Neural cell (in vitro differentiated cells): ENCODE measurements around the gene CATSPERE. TPM values are rescaled to one million over a fixed set of nuclear protein-coding genes. Genes with fewer than 3 reads are reported as not detected.
"Not testable (repeated sequence)": the region's sequence is repeated elsewhere in the genome, so short reads cannot be mapped to it uniquely, and the experiment has no call there.

Experiments used
- H2AFZ ChIP-seq: fragments of 200-600, 300-800 bp; sonication (generic), shearing (Covaris generic); 2 replicates; pipeline ENCODE4 v1.6.0; 2014; ENCODE audit warnings: low read depth, mild to moderate bottlenecking, antibody characterized with exemption, low read length, moderate library complexity
- H3F3A ChIP-seq: fragments of 200-600 bp; shearing (Covaris generic); 2 replicates; pipeline ENCODE4 v1.6.1; 2016; ENCODE audit warnings: mild to moderate bottlenecking, moderate library complexity, mixed read lengths, antibody characterized with exemption, low read length; ENCODE audit not compliant: insufficient read depth, poor library complexity, severe bottlenecking
- H3K27ac ChIP-seq: fragments of 200-600, 300-800 bp; sonication (generic), shearing (Covaris generic); 2 replicates; pipeline ENCODE4 v1.5.1; 2014; ENCODE audit warnings: mild to moderate bottlenecking, low read length, moderate library complexity
- H3K27me3 ChIP-seq: fragments of 300-800, 200-600 bp; sonication (generic), shearing (Covaris generic); 2 replicates; pipeline ENCODE4 v1.6.0; 2014; ENCODE audit warnings: mild to moderate bottlenecking, low read depth, low read length, moderate library complexity; ENCODE audit not compliant: insufficient read depth
- H3K36me3 ChIP-seq: fragments of 300-800, 200-600 bp; sonication (generic), shearing (Covaris generic); 2 replicates; pipeline ENCODE4 v1.5.1; 2014; ENCODE audit warnings: mild to moderate bottlenecking, antibody characterized with exemption, low read length, moderate library complexity; ENCODE audit not compliant: insufficient read depth
- H3K4me2 ChIP-seq: fragments of 300-800, 200-600 bp; sonication (generic), shearing (Covaris generic); 2 replicates; pipeline ENCODE4 v1.6.0; 2014; ENCODE audit warnings: mild to moderate bottlenecking, low read length
- H3K4me3 ChIP-seq: fragments of 300-800, 200-600 bp; sonication (generic), shearing (Covaris generic); 2 replicates; pipeline ENCODE4 v1.5.1; 2014; ENCODE audit warnings: mild to moderate bottlenecking, low read length, moderate library complexity
- H3K79me2 ChIP-seq: fragments of 200-600 bp; shearing (Covaris generic); replicated peaks from 2 replicates; pipeline ENCODE4 v1.6.0; 2014; ENCODE audit warnings: mild to moderate bottlenecking, low read length, moderate library complexity; ENCODE audit not compliant: insufficient read depth
- H3K9ac ChIP-seq: fragments of 300-800, 200-600 bp; sonication (generic), shearing (Covaris generic); 2 replicates; pipeline ENCODE4 v1.6.1; 2016; ENCODE audit warnings: mild to moderate bottlenecking, low read length, mixed read lengths
- H3K9me2 ChIP-seq: fragments of 200-600 bp; shearing (Covaris generic); 2 replicates; pipeline ENCODE4 v1.6.1; 2016; ENCODE audit warnings: mild to moderate bottlenecking, low read length, mixed read lengths; ENCODE audit not compliant: insufficient read depth
- H3K9me3 ChIP-seq: fragments of 200-600, 300-800 bp; sonication (generic), shearing (Covaris generic); 2 replicates; pipeline ENCODE4 v1.6.1; 2016; ENCODE audit warnings: mild to moderate bottlenecking, mixed run types, low read length, moderate library complexity, mixed read lengths
- H4K20me1 ChIP-seq: fragments of 200-600 bp; shearing (Covaris generic); 2 replicates; pipeline ENCODE4 v1.6.1; 2016; ENCODE audit warnings: mild to moderate bottlenecking, mixed run types; ENCODE audit not compliant: insufficient read depth
- SMC3 ChIP-seq: fragments of 450-650 bp; conservative IDR thresholded peaks from 2 replicates; pipeline ENCODE4 v1.6.1; 2014; ENCODE audit warnings: antibody characterized with exemption, mild to moderate bottlenecking, moderate library complexity; ENCODE audit not compliant: poor library complexity
- polyA plus RNA-seq: library from polyadenylated mRNA; depleted of rRNA; stranded (reverse); fragments of >200 nt; gene quantifications from 2 replicates; pipeline ENCODE4 v1.2.3, GENCODE V29; 2014
- TF ChIP-seq, protein P1 (sequence below): IDR thresholded peaks from 2 replicates; pipeline ENCODE4 v1.6.1; 2012; ENCODE audit warnings: borderline replicate concordance
- TF ChIP-seq, protein P2 (sequence below): fragments of 450-650 bp; IDR thresholded peaks from 2 replicates; pipeline ENCODE4 v1.5.1; 2014; ENCODE audit warnings: antibody characterized with exemption, mild to moderate bottlenecking, moderate library complexity; ENCODE audit not compliant: poor library complexity, severe bottlenecking

Gene CATSPERE
- polyA plus RNA-seq, 1 donor from 2014 or later, result 5.6 TPM

DNA sequence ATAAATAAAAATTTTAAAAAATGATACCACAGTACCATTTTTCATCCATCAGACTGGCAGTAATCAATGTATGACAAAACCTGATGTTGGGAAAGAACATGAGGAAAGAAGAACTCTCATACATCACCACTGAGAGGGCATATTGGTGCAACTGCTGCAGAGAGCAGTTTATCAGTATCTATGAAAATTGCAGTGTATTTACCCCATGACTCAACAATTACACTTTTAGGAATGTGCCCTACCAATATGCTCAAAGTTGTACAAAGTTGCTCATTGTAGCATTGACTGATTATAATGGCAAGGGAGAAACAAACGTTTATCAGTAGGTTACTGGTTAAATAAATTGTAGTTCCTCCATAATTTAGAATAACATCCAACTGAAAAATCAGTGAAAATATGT, 36.7 kb downstream of the CATSPERE start:
- H3K36me3 ChIP-seq, result no peaks in the 10 kb centered on the region
- no peaks in the 10 kb centered on the region for H3F3A ChIP-seq
- H3K79me2 ChIP-seq, result no peaks in the 10 kb centered on the region

DNA sequence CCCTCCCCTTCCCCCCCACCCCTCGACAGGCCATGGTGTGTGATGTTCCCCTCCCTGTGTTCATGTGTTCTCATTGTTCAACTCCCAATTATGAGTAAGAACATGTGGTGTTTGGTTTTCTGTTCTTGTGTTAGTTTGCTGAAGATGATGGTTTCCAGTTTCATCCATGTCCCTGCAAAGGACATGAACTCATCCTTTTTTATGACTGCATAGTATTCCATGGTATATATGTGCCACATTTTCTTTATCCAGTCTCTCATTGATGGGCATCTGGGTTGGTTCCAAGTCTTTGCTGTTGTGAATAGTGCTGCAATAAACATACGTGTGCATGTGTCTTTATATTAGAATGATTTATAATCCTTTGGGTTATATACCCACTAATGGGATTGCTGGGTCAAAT, 38.4 kb downstream of the CATSPERE start:
- not testable (repeated sequence) for H3K4me2 ChIP-seq, H3K9ac ChIP-seq, H4K20me1 ChIP-seq, H3K4me3 ChIP-seq, H3K27me3 ChIP-seq, H3F3A ChIP-seq, H3K9me3 ChIP-seq, H3K36me3 ChIP-seq, H3K27ac ChIP-seq, H3K9me2 ChIP-seq, H2AFZ ChIP-seq, H3K79me2 ChIP-seq

More for the DNA sequence above, 36.7 kb downstream of the CATSPERE start:
- Histone ChIP-seq H3K4me3 (no peak overlapping the region), H3K9ac (no peak overlapping the region), H3K27ac (no peak overlapping the region), H4K20me1 (no peaks in the 10 kb centered on the region), H3K9me2 (no peaks in the 10 kb centered on the region), H3K4me2 (no peak overlapping the region), H3K27me3 (no peaks in the 10 kb centered on the region), H3K9me3 (no peaks in the 10 kb centered on the region), H2AFZ (no peak overlapping the region)
- TF ChIP-seq, protein P1, sequence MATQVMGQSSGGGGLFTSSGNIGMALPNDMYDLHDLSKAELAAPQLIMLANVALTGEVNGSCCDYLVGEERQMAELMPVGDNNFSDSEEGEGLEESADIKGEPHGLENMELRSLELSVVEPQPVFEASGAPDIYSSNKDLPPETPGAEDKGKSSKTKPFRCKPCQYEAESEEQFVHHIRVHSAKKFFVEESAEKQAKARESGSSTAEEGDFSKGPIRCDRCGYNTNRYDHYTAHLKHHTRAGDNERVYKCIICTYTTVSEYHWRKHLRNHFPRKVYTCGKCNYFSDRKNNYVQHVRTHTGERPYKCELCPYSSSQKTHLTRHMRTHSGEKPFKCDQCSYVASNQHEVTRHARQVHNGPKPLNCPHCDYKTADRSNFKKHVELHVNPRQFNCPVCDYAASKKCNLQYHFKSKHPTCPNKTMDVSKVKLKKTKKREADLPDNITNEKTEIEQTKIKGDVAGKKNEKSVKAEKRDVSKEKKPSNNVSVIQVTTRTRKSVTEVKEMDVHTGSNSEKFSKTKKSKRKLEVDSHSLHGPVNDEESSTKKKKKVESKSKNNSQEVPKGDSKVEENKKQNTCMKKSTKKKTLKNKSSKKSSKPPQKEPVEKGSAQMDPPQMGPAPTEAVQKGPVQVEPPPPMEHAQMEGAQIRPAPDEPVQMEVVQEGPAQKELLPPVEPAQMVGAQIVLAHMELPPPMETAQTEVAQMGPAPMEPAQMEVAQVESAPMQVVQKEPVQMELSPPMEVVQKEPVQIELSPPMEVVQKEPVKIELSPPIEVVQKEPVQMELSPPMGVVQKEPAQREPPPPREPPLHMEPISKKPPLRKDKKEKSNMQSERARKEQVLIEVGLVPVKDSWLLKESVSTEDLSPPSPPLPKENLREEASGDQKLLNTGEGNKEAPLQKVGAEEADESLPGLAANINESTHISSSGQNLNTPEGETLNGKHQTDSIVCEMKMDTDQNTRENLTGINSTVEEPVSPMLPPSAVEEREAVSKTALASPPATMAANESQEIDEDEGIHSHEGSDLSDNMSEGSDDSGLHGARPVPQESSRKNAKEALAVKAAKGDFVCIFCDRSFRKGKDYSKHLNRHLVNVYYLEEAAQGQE, result no peak
- TF ChIP-seq, protein P2, sequence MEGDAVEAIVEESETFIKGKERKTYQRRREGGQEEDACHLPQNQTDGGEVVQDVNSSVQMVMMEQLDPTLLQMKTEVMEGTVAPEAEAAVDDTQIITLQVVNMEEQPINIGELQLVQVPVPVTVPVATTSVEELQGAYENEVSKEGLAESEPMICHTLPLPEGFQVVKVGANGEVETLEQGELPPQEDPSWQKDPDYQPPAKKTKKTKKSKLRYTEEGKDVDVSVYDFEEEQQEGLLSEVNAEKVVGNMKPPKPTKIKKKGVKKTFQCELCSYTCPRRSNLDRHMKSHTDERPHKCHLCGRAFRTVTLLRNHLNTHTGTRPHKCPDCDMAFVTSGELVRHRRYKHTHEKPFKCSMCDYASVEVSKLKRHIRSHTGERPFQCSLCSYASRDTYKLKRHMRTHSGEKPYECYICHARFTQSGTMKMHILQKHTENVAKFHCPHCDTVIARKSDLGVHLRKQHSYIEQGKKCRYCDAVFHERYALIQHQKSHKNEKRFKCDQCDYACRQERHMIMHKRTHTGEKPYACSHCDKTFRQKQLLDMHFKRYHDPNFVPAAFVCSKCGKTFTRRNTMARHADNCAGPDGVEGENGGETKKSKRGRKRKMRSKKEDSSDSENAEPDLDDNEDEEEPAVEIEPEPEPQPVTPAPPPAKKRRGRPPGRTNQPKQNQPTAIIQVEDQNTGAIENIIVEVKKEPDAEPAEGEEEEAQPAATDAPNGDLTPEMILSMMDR, result no peak

DNA sequence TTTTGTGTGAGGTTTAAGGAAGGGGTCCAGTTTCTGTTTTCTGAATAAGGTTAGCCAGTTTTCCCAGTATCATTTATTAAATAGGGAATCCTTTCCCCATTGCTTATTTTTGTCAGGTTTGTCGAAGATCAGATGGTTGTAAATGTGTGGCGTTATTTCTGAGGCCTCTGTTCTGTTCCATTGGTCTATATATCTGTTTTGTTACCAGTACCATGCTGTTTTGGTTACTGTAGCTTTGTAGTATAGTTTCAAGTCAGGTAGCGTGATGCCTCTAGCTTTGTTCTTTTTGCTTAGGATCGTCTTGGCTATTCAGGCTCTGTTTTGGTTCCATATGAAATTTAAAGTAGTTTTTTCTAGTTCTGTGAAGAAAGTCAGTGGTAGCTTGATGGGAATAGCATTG, 39.4 kb downstream of the CATSPERE start:
- not testable (repeated sequence) for H3K79me2 ChIP-seq, H3K27ac ChIP-seq, H3K27me3 ChIP-seq, H3F3A ChIP-seq, H4K20me1 ChIP-seq, H3K4me2 ChIP-seq, H3K36me3 ChIP-seq, H3K4me3 ChIP-seq, H3K9me2 ChIP-seq, H3K9me3 ChIP-seq, H3K9ac ChIP-seq, H2AFZ ChIP-seq

DNA sequence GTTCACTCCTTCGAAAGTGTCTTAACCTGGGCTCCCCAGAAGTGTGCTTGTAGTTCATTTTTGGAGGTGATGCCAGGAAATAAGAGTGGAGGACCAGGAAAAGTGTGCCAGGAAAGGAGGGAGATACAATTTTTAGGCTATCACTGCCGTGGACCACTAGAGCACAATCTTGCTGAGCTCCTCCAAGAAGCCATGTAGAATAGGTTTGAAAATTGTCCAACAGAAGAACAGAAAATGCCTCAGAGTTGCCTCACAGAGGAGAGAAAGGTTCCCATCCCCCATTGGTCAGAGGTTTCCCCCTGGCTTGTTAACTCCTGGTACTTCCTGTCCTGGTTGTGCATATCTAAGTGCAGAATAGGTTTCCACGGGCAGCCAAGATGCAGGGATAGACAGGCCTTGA, 41.6 kb downstream of the CATSPERE start:
- no peaks in the 10 kb centered on the region for H3F3A ChIP-seq
- H3K27me3 ChIP-seq, result no peaks in the 10 kb centered on the region
- H2AFZ ChIP-seq, result no peak overlapping the region
- no peak for TF ChIP-seq SMC3
- no peaks in the 10 kb centered on the region for H3K79me2 ChIP-seq
- H3K9me2 ChIP-seq, result no peaks in the 10 kb centered on the region
- H3K4me2 ChIP-seq, result no peak overlapping the region
- no peaks in the 10 kb centered on the region for H3K9me3 ChIP-seq
- no peaks in the 10 kb centered on the region for H4K20me1 ChIP-seq
- H3K27ac ChIP-seq, result no peak overlapping the region
- H3K9ac ChIP-seq, result no peak overlapping the region
- no peaks in the 10 kb centered on the region for H3K36me3 ChIP-seq
- no peak overlapping the region for H3K4me3 ChIP-seq
